ENCODE measurements around the gene ARSG.

DNA sequence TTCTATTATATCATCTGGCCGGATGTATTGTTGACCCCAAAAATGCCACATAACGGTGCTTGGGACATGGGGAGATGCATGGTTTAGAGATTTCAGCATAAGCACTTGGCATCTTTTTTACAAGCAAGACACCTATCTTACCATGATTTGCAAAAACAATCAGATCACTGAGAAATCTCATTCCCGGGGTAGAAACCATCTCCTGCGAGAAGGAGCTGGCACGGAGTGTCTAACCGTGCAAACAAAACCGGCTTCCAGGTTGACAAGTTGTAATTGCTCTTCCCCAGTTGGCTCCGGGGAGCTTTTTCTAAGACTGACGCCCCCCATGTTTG is 1.4 kb upstream of the ARSG start:
- TF ChIP-seq, protein P1, sequence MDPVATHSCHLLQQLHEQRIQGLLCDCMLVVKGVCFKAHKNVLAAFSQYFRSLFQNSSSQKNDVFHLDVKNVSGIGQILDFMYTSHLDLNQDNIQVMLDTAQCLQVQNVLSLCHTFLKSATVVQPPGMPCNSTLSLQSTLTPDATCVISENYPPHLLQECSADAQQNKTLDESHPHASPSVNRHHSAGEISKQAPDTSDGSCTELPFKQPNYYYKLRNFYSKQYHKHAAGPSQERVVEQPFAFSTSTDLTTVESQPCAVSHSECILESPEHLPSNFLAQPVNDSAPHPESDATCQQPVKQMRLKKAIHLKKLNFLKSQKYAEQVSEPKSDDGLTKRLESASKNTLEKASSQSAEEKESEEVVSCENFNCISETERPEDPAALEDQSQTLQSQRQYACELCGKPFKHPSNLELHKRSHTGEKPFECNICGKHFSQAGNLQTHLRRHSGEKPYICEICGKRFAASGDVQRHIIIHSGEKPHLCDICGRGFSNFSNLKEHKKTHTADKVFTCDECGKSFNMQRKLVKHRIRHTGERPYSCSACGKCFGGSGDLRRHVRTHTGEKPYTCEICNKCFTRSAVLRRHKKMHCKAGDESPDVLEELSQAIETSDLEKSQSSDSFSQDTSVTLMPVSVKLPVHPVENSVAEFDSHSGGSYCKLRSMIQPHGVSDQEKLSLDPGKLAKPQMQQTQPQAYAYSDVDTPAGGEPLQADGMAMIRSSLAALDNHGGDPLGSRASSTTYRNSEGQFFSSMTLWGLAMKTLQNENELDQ (CRISPR knock-in tag; IDR thresholded peaks at IDR 0.05; ENCODE audit: borderline replicate concordance), result no peak
- TF ChIP-seq EZH2 (conservative IDR thresholded peaks at IDR 0.05; ENCODE audit: low read depth, low read length), result no peak
- TF ChIP-seq ZNF530 (CRISPR knock-in tag; IDR thresholded peaks at IDR 0.05; ENCODE audit: low read depth), result no peak
- TF ChIP-seq, protein P2, sequence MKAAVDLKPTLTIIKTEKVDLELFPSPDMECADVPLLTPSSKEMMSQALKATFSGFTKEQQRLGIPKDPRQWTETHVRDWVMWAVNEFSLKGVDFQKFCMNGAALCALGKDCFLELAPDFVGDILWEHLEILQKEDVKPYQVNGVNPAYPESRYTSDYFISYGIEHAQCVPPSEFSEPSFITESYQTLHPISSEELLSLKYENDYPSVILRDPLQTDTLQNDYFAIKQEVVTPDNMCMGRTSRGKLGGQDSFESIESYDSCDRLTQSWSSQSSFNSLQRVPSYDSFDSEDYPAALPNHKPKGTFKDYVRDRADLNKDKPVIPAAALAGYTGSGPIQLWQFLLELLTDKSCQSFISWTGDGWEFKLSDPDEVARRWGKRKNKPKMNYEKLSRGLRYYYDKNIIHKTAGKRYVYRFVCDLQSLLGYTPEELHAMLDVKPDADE (CRISPR knock-in tag; IDR thresholded peaks at IDR 0.05), result no peak
- TF ChIP-seq, protein P3, sequence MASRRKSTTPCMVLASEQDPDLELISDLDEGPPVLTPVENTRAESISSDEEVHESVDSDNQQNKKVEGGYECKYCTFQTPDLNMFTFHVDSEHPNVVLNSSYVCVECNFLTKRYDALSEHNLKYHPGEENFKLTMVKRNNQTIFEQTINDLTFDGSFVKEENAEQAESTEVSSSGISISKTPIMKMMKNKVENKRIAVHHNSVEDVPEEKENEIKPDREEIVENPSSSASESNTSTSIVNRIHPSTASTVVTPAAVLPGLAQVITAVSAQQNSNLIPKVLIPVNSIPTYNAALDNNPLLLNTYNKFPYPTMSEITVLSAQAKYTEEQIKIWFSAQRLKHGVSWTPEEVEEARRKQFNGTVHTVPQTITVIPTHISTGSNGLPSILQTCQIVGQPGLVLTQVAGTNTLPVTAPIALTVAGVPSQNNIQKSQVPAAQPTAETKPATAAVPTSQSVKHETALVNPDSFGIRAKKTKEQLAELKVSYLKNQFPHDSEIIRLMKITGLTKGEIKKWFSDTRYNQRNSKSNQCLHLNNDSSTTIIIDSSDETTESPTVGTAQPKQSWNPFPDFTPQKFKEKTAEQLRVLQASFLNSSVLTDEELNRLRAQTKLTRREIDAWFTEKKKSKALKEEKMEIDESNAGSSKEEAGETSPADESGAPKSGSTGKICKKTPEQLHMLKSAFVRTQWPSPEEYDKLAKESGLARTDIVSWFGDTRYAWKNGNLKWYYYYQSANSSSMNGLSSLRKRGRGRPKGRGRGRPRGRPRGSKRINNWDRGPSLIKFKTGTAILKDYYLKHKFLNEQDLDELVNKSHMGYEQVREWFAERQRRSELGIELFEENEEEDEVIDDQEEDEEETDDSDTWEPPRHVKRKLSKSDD (CRISPR knock-in tag; IDR thresholded peaks at IDR 0.05; ENCODE audit: low read depth), result no peak
- no peak for TF ChIP-seq HCFC1 (IDR thresholded peaks at IDR 0.05; ENCODE audit: low read depth, low read length)
- TF ChIP-seq, protein P4, sequence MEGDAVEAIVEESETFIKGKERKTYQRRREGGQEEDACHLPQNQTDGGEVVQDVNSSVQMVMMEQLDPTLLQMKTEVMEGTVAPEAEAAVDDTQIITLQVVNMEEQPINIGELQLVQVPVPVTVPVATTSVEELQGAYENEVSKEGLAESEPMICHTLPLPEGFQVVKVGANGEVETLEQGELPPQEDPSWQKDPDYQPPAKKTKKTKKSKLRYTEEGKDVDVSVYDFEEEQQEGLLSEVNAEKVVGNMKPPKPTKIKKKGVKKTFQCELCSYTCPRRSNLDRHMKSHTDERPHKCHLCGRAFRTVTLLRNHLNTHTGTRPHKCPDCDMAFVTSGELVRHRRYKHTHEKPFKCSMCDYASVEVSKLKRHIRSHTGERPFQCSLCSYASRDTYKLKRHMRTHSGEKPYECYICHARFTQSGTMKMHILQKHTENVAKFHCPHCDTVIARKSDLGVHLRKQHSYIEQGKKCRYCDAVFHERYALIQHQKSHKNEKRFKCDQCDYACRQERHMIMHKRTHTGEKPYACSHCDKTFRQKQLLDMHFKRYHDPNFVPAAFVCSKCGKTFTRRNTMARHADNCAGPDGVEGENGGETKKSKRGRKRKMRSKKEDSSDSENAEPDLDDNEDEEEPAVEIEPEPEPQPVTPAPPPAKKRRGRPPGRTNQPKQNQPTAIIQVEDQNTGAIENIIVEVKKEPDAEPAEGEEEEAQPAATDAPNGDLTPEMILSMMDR (CRISPR knock-in tag; IDR thresholded peaks at IDR 0.05), result no peak
- no peak for TF ChIP-seq ZFX (CRISPR knock-in tag; IDR thresholded peaks at IDR 0.05; ENCODE audit: low read depth)
- TF ChIP-seq ZNF431 (CRISPR knock-in tag; IDR thresholded peaks at IDR 0.05; ENCODE audit: borderline replicate concordance, low read depth), result no peak
- no peak for TF ChIP-seq ZBTB7A (CRISPR knock-in tag; IDR thresholded peaks at IDR 0.05)
- no peak for TF ChIP-seq MIER3 (CRISPR knock-in tag; IDR thresholded peaks at IDR 0.05; ENCODE audit: borderline replicate concordance)
